NCI-H446 (cell line): Measurements from ENCODE around the gene PKMYT1.

ENCODE experiments used
- DNase-seq, 2 experiments: peaks; one replicate each; lab custom pipeline; 2025; lab: John Stamatoyannopoulos, UW

The PKMYT1 gene

GRCh38 chr16:3017794-3018506 lies 37.7 kb upstream of the PKMYT1 start, which contains the start of gene CLDN6:
CLDN6 (minus strand) TSS chr16:3018183; CDS start chr16:3016021, 2,162 bp downstream.
- no peak for DNase-seq

- DNase-seq, result no peak
Observed at GRCh38 chr16:3017344-3017743, 37.1 kb upstream of the PKMYT1 start.

GRCh38 chr16:3015865-3016521 lies 35.7 kb upstream of the PKMYT1 start:
- DNase-seq, result no peak

GRCh38 chr16:3014971-3015370 lies 34.7 kb upstream of the PKMYT1 start:
- DNase-seq, result no peak

GRCh38 chr16:3013998-3014690 lies 33.9 kb upstream of the PKMYT1 start:
- DNase-seq, result no peak

GRCh38 chr16:3013491-3013951 lies 33.3 kb upstream of the PKMYT1 start:
- no peak for DNase-seq

- no peak for DNase-seq
Observed at GRCh38 chr16:3012828-3013420, 32.7 kb upstream of the PKMYT1 start, which contains the start of gene CLDN9. CLDN9 (plus strand) TSS chr16:3012923; CDS start chr16:3013363, 440 bp downstream.

GRCh38 chr16:3012246-3012645 lies 32.0 kb upstream of the PKMYT1 start:
- no peak for DNase-seq

GRCh38 chr16:3010510-3010909 lies 30.3 kb upstream of the PKMYT1 start:
- no peak for DNase-seq

GRCh38 chr16:3009568-3010390 lies 29.5 kb upstream of the PKMYT1 start:
- DNase-seq, result no peak

GRCh38 chr16:3008690-3009037 lies 28.4 kb upstream of the PKMYT1 start:
- no peak for DNase-seq

GRCh38 chr16:3007957-3008689 lies 27.9 kb upstream of the PKMYT1 start:
- DNase-seq, result no peak

GRCh38 chr16:3007059-3007956 lies 27.1 kb upstream of the PKMYT1 start:
- no peak for DNase-seq

- DNase-seq, result peak in 1 of 2 experiments; percentile 38
Observed at GRCh38 chr16:3004781-3005284, 24.6 kb upstream of the PKMYT1 start.

- DNase-seq, result no peak
Observed at GRCh38 chr16:3004319-3004718, 24.1 kb upstream of the PKMYT1 start.

GRCh38 chr16:3003582-3004270 lies 23.5 kb upstream of the PKMYT1 start:
- peak; percentile 94 to 99 for DNase-seq

- no peak for DNase-seq
Observed at GRCh38 chr16:3001316-3001715, 21.1 kb upstream of the PKMYT1 start.

GRCh38 chr16:3000540-3000939 lies 20.3 kb upstream of the PKMYT1 start:
- no peak for DNase-seq

GRCh38 chr16:2999929-3000328 lies 19.7 kb upstream of the PKMYT1 start:
- DNase-seq, result no peak
